ENCODE measurements around the gene RTEL1. TPM values are rescaled to one million over a fixed set of nuclear protein-coding genes. Genes with fewer than 3 reads are reported as not detected.

Gene RTEL1
- polyA plus RNA-seq, 1 experiment, result 11.3 TPM

GRCh38 chr20:63618291-63618980 lies 39.7 kb upstream of the RTEL1 start:
- Histone ChIP-seq H3K27me3 (ENCODE audit: control insufficient read depth, insufficient read depth, low read length) (no peaks in the 10 kb centered on the region), H3K4me3 (ENCODE audit: low read depth, low read length) (no peak overlapping the region), H3K9me3 (ENCODE audit: control insufficient read depth, insufficient read depth, low read length) (peaks cover 4% of the 10 kb centered on the region; the same call in 1 of the 2 replicates), H3K27ac (ENCODE audit: low read depth, low read length) (no peak overlapping the region)
- DNase-seq (ENCODE audit: low read depth, low spot score), result no peak
- no peak for TF ChIP-seq CTCF (IDR thresholded peaks at IDR 0.05; ENCODE audit: low read depth, low read length)
- CTCF ChIA-PET, result no interaction called here
- POLR2A ChIA-PET, result no interaction called here

- TF ChIP-seq CTCF (IDR thresholded peaks at IDR 0.05; ENCODE audit: low read depth, low read length), result no peak
- Histone ChIP-seq H3K9me3 (ENCODE audit: control insufficient read depth, insufficient read depth, low read length) (peaks cover 4% of the 10 kb centered on the region; the same call in 1 of the 2 replicates), H3K4me3 (ENCODE audit: low read depth, low read length) (no peak overlapping the region), H3K27ac (ENCODE audit: low read depth, low read length) (no peak overlapping the region), H3K27me3 (ENCODE audit: control insufficient read depth, insufficient read depth, low read length) (no peaks in the 10 kb centered on the region)
- POLR2A ChIA-PET, result no interaction called here
- no peak for DNase-seq (ENCODE audit: low read depth, low spot score)
- CTCF ChIA-PET, result no interaction called here
Observed at GRCh38 chr20:63619086-63619485, 39.0 kb upstream of the RTEL1 start.

GRCh38 chr20:63619505-63619904 lies 38.6 kb upstream of the RTEL1 start:
- no peak for TF ChIP-seq CTCF (IDR thresholded peaks at IDR 0.05; ENCODE audit: low read depth, low read length)
- no peaks in the 10 kb centered on the region for H3K27me3 ChIP-seq (ENCODE audit: control insufficient read depth, insufficient read depth, low read length)
- H3K4me3 ChIP-seq (ENCODE audit: low read depth, low read length), result no peak overlapping the region
- POLR2A ChIA-PET, result no interaction called here
- no peak overlapping the region for H3K27ac ChIP-seq (ENCODE audit: low read depth, low read length)
- peaks cover 3% of the 10 kb centered on the region; the same call in 1 of the 2 replicates for H3K9me3 ChIP-seq (ENCODE audit: control insufficient read depth, insufficient read depth, low read length)
- CTCF ChIA-PET, result no interaction called here
- DNase-seq (ENCODE audit: low read depth, low spot score), result no peak

- ChIA-PET POLR2A (no interaction called here), CTCF (no interaction called here)
- no peak for TF ChIP-seq CTCF (IDR thresholded peaks at IDR 0.05; ENCODE audit: low read depth, low read length)
- Histone ChIP-seq H3K27ac (ENCODE audit: low read depth, low read length) (no peak overlapping the region), H3K4me3 (ENCODE audit: low read depth, low read length) (no peak overlapping the region), H3K9me3 (ENCODE audit: control insufficient read depth, insufficient read depth, low read length) (no peaks in the 10 kb centered on the region; the same call in 1 of the 2 replicates), H3K27me3 (ENCODE audit: control insufficient read depth, insufficient read depth, low read length) (no peaks in the 10 kb centered on the region)
- DNase-seq (ENCODE audit: low read depth, low spot score), result no peak
Observed at GRCh38 chr20:63620991-63621390, 37.1 kb upstream of the RTEL1 start.

- POLR2A ChIA-PET, result no interaction called here
- no peaks in the 10 kb centered on the region for H3K27me3 ChIP-seq (ENCODE audit: control insufficient read depth, insufficient read depth, low read length)
- no peak overlapping the region for H3K27ac ChIP-seq (ENCODE audit: low read depth, low read length)
- H3K4me3 ChIP-seq (ENCODE audit: low read depth, low read length), result no peak overlapping the region
- TF ChIP-seq CTCF (IDR thresholded peaks at IDR 0.05; ENCODE audit: low read depth, low read length), result no peak
- no peaks in the 10 kb centered on the region; the same call in 1 of the 2 replicates for H3K9me3 ChIP-seq (ENCODE audit: control insufficient read depth, insufficient read depth, low read length)
- CTCF ChIA-PET, result no interaction called here
- DNase-seq (ENCODE audit: low read depth, low spot score), result no peak
Observed at GRCh38 chr20:63622096-63622495, 36.0 kb upstream of the RTEL1 start.

Measured in AG04450 (cell line).